CD4-positive, alpha-beta T cell treated with Interleukin-12 subunit alpha and Interleukin-12 subunit beta, for 1 hour (primary cell): ENCODE measurements around the gene IGF1R.

Experiments used
- DNase-seq: peaks from one replicate; pipeline ENCODE4 v3.0.0-alpha.2; 2020

IGF1R gene

DNA sequence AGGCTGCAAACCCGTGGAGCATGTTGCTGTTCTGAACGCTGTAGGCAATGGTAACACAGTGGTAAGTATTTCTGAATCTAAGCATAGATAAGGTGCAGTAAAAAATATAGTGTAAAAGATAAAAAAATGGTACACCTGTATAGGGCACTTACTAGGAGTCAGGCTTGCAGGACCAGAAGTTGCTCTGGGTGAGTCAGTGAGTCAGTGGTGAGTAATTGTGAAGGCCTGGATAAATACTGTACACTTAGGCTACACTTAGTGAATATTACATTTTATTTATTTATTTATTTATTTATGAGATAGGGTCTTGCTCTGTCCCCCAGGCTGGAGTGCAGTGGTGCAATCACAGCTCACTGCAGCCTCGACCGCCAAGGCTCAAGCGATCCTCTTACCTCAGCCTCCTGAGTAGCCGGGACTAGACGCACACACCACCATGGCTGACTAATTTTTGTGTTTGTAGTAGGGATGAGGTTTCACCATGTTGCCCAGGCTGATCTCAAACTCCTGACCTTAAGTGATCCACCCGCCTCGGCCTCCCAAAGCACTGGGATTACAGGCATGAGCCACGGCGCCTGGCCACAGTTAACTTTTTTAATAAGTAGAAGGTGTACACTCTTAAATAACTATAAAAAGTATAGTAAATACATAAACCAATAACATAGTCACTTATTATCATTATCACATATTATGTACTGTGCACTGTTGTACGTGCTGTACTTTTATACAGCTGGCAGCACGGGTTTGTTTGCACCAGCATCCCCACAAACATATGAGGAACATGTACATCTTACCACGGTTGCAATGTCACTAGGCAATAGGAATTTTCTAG lies 155.1 kb downstream of the IGF1R start:
- DNase-seq, result no peak

- no peak for DNase-seq
Observed at GRCh38 chr15:98804057-98804380, 155.7 kb downstream of the IGF1R start.

GRCh38 chr15:98805434-98806274 lies 157.3 kb downstream of the IGF1R start:
- no peak for DNase-seq

- no peak for DNase-seq
Observed at GRCh38 chr15:98806275-98806895, 158.0 kb downstream of the IGF1R start.

GRCh38 chr15:98807262-98807661 lies 158.9 kb downstream of the IGF1R start:
- DNase-seq, result no peak

DNA sequence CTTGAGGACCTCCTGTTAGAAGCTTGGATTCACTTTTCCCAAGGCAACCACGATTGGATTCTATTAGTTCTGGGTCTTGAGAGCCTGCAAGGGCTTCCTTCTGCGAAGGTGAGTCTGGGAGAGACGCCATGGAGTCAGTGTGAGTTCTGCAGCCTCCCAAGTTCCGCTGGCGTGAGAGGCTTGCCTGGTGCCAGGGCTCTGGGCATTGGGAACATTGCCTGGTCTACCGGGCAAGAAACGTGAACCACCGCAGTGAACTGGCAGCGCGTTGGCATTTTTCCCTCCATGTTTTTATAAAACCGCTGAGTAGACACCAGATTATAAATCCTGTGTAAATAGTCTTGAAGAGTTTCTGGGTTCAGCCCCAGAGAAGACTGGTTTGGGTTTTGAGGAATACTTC lies 160.9 kb downstream of the IGF1R start:
- no peak for DNase-seq

DNA sequence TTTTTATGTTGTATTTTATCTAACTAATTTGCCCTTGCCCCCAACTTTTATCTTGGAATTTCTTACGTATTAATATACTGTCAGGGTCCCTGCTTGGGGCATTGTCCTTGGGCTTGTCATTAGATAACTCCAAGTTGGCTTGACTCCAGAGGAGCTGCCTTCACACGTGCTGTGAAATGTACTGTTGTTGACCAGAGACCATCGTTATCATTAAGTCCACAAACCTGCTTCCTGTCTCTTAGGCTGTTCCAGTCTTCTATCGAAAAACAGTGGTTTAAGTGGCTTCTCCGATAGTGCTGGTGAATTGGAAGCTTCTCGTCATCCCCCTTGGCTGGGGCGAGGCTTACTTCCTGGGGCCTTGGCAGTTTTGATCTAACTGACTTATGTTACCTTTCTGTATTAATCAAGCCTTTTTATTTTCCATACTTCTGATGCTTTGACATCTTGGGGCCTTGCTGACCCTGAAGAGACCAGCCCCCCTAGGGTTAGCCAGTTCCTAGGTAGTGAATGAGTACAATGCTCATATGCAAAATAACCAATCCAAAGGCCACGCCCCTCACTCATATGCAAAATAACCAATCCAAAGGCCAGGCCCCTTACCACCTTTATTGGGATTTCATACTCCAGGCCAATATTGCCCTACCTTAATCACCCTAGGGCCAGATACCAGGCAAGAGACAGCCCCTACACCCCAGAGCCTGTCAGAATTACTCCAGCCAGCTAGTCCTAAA lies 164.5 kb downstream of the IGF1R start:
- no peak for DNase-seq

DNA sequence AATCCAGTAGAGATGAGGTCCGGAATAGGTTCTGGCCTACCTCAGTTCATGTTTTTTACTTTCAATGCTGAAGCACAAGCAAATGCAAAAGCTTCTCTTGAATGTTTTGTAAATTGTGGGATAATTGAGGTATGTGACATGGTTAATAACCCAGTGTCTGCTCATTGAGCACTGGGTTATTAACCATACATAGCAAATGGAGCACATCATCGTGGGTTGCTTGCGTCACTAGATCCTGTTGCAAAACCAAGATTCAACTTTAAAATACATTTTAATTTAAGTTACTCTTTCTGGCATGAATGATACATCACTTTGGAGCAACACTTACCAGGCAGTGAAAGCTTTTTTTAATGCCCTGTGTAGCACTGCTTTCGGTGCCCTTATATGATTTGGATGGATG lies 165.6 kb downstream of the IGF1R start:
- no peak for DNase-seq

GRCh38 chr15:98815207-98815606 lies 166.9 kb downstream of the IGF1R start:
- DNase-seq, result no peak

- DNase-seq, result no peak
Observed at GRCh38 chr15:98817745-98818144, 169.4 kb downstream of the IGF1R start.

GRCh38 chr15:98823012-98823458 lies 174.7 kb downstream of the IGF1R start:
- DNase-seq, result no peak

GRCh38 chr15:98823616-98824015 lies 175.3 kb downstream of the IGF1R start:
- no peak for DNase-seq

- no peak for DNase-seq
Observed at GRCh38 chr15:98824595-98824994, 176.3 kb downstream of the IGF1R start.

GRCh38 chr15:98826658-98827057 lies 178.3 kb downstream of the IGF1R start:
- DNase-seq, result no peak

- no peak for DNase-seq
Observed at GRCh38 chr15:98827217-98827616, 178.9 kb downstream of the IGF1R start.

GRCh38 chr15:98830034-98830634 lies 181.8 kb downstream of the IGF1R start:
- DNase-seq, result no peak

- DNase-seq, result no peak
Observed at GRCh38 chr15:98834976-98835375, 186.6 kb downstream of the IGF1R start.

GRCh38 chr15:98835876-98836275 lies 187.5 kb downstream of the IGF1R start:
- no peak for DNase-seq

- DNase-seq, result no peak
Observed at GRCh38 chr15:98838387-98839259, 190.3 kb downstream of the IGF1R start.

DNA sequence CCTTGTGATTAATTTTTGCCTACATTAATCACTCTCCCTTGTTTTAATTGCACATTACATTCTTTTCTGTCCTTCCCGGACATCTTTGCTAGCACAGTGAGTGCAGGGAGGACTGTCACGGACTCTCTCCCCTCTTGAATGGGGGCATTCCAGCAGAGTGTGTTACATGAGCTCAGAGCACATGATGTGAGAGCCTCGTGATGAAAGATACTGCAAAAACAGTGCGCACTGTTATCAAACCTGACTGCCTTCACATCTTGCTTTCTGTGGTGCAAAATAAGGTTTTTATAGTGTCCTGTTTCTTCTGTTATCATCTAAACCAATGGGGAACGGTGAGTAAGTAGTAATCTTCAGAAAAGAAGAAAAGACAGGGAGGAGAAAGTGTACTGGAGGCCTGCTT lies 191.7 kb downstream of the IGF1R start:
- DNase-seq, result no peak

GRCh38 chr15:98841419-98841970 lies 193.2 kb downstream of the IGF1R start:
- no peak for DNase-seq
